ENCODE data around the gene METTL26. TPM values are rescaled to one million over a fixed set of nuclear protein-coding genes. Genes with fewer than 3 reads are reported as not detected.

Gene METTL26
- polyA plus RNA-seq, 1 experiment = 105 TPM

DNA sequence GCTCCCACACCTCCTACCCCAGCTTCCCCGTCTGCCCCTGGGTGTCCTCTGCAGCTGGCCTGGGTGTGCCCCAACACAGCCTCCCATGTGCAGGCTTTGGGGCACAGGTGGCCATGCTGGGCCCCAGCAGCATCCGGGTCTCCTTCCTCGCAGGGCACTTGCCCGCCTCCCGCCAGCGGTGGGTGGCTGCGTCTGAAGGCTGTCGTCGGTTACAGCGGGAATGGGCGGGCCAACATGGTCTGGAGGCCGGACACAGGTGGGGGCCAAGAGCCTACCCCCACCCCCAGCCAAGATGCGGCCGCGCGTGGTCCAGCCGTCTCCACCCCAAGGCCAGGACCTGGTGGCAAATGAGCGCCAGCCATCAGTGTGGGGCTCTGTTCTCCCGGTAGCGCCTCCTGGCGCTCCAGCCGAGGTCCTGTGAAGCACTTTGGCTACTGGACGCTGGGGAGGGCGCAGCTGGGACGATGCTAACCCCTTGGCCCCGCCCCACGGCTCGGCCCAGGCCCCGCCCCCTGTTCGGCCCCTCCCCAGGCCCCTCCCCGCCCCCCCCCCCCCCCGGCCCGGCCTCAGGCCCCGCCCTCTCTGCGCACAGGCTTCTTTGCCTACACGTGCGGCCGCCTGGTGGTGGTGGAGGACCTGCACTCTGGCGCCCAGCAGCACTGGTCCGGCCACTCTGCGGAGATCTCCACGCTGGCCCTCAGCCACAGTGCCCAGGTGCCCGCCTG is 24.5 kb upstream of the METTL26 start:
- no peak overlapping the region for H3K4me3 ChIP-seq (ENCODE audit: low read depth, low read length)
- H3K27me3 ChIP-seq (ENCODE audit: control insufficient read depth, insufficient read depth, low read length) = no peaks in the 10 kb centered on the region
- POLR2A ChIA-PET = no interaction called here
- no peak for DNase-seq (ENCODE audit: low read depth)
- peaks cover 5% of the 10 kb centered on the region for H3K36me3 ChIP-seq (ENCODE audit: control insufficient read depth, insufficient read depth, low read length)
- CTCF ChIA-PET = interaction anchor here (0.7 to 2.4 kb wide), 8 partner anchors 8 to 67 kb away, joined by 3 to 8 read pairs (median 4); partner anchors contain the start of genes MCRIP2 and STUB1
- TF ChIP-seq, protein P1, sequence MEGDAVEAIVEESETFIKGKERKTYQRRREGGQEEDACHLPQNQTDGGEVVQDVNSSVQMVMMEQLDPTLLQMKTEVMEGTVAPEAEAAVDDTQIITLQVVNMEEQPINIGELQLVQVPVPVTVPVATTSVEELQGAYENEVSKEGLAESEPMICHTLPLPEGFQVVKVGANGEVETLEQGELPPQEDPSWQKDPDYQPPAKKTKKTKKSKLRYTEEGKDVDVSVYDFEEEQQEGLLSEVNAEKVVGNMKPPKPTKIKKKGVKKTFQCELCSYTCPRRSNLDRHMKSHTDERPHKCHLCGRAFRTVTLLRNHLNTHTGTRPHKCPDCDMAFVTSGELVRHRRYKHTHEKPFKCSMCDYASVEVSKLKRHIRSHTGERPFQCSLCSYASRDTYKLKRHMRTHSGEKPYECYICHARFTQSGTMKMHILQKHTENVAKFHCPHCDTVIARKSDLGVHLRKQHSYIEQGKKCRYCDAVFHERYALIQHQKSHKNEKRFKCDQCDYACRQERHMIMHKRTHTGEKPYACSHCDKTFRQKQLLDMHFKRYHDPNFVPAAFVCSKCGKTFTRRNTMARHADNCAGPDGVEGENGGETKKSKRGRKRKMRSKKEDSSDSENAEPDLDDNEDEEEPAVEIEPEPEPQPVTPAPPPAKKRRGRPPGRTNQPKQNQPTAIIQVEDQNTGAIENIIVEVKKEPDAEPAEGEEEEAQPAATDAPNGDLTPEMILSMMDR (IDR thresholded peaks at IDR 0.05; ENCODE audit: insufficient read depth, low read depth, low read length) = peak; percentile 54

GRCh38 chr16:660132-660458 is 24.0 kb upstream of the METTL26 start:
- ChIA-PET CTCF (interaction anchor here (1.0 to 2.4 kb wide), 6 partner anchors 8 to 67 kb away, joined by 3 to 8 read pairs (median 4); partner anchors contain the start of genes MCRIP2 and STUB1), POLR2A (no interaction called here)
- DNase-seq (ENCODE audit: low read depth) = no peak
- Histone ChIP-seq H3K36me3 (ENCODE audit: control insufficient read depth, insufficient read depth, low read length) (peaks cover 7% of the 10 kb centered on the region), H3K4me3 (ENCODE audit: low read depth, low read length) (no peak overlapping the region), H3K27me3 (ENCODE audit: control insufficient read depth, insufficient read depth, low read length) (no peaks in the 10 kb centered on the region)
- TF ChIP-seq, protein P1 (IDR thresholded peaks at IDR 0.05; ENCODE audit: insufficient read depth, low read depth, low read length) = no peak

DNA sequence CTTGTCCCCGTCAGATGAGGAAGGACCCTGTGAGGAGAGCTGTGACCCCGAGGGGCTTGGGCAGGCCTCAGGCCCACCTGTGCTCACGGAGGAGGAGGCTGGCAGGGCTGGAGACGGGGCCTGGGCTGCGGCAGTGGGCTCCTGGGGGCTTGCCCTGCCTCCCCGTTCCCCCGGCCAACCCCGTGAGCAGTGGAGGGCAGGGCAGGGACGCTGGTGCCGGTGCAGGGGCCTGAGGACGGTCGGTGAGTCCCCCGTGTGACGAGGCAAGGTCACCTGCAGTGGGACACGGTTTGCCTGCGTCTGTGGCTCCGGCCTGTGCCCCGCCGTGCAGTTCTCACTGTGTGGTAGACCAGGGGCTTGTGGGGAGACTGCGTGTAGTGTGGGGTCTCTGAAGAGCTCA is 23.5 kb upstream of the METTL26 start:
- DNase-seq (ENCODE audit: low read depth) = no peak
- Histone ChIP-seq H3K4me3 (ENCODE audit: low read depth, low read length) (no peak overlapping the region), H3K36me3 (ENCODE audit: control insufficient read depth, insufficient read depth, low read length) (peaks cover 7% of the 10 kb centered on the region), H3K27me3 (ENCODE audit: control insufficient read depth, insufficient read depth, low read length) (no peaks in the 10 kb centered on the region)
- CTCF ChIA-PET = interaction anchor here (1.5 to 2.2 kb wide), 3 partner anchors 7 to 66 kb away, joined by 3 to 8 read pairs (median 5); no protein-coding TSS in a partner anchor
- TF ChIP-seq, protein P1 (IDR thresholded peaks at IDR 0.05; ENCODE audit: insufficient read depth, low read depth, low read length) = no peak
- POLR2A ChIA-PET = no interaction called here

DNA sequence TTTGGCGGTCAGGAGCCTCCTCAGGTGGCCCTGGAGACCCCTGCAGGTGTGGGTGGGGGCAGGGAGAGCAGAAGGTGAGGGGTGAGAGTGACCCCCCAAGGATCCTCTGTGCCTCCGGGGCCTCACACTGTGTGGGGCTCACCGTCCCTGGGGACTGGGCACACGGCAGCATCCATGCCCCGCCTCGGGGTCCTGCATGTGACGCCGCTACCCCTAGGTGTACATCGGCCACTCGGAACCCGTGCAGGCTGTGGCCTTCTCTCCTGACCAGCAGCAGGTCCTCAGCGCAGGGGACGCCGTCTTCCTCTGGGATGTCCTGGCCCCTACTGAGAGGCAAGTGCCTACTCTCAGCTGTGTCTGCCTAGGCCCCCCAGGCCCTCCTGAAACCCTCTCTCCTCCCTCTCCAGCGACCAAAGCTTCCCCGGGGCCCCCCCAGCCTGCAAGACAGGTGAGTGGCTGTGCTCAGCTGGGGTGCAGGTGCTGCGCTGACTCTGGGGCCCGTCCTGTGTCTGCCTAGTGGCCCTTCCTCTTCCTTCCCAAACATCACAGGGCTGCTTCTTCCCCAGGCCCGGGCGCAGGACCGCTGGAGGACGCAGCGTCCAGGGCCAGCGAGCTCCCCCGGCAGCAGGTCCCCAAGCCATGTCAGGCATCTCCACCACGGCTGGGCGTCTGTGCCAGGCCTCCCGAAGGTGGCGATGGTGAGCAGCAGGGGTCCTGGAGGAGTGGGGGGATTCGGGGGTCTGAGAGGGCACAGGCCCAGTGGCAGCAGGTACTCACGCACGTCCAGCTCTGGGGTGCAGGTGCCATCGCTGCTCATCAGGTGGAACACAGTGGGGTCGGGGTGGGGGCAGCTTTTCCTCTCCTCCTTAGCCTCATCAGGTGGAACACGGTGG is 22.8 kb upstream of the METTL26 start:
- Histone ChIP-seq H3K4me3 (ENCODE audit: low read depth, low read length) (no peak overlapping the region), H3K36me3 (ENCODE audit: control insufficient read depth, insufficient read depth, low read length) (peaks cover 7% of the 10 kb centered on the region), H3K27me3 (ENCODE audit: control insufficient read depth, insufficient read depth, low read length) (no peaks in the 10 kb centered on the region)
- ChIA-PET POLR2A (no interaction called here), CTCF (interaction anchor here (1.7 kb wide), 1 partner anchor 65 kb away, joined by 5 read pairs; no protein-coding TSS in a partner anchor)
- TF ChIP-seq, protein P1 (IDR thresholded peaks at IDR 0.05; ENCODE audit: insufficient read depth, low read depth, low read length) = no peak
- DNase-seq (ENCODE audit: low read depth) = no peak

- ChIA-PET CTCF (no interaction called here), POLR2A (no interaction called here)
- Histone ChIP-seq H3K4me3 (ENCODE audit: low read depth, low read length) (no peak overlapping the region), H3K36me3 (ENCODE audit: control insufficient read depth, insufficient read depth, low read length) (peaks cover 5% of the 10 kb centered on the region), H3K27me3 (ENCODE audit: control insufficient read depth, insufficient read depth, low read length) (no peaks in the 10 kb centered on the region)
- no peak for DNase-seq (ENCODE audit: low read depth)
- TF ChIP-seq, protein P1 (IDR thresholded peaks at IDR 0.05; ENCODE audit: insufficient read depth, low read depth, low read length) = no peak
These were observed 21.4 kb upstream of the METTL26 start for GRCh38 chr16:657487-657886.

All from BJ (cell line).